Mononuclear cell (primary cell): Measurements from ENCODE around the gene BIK. TPM values are rescaled to one million over a fixed set of nuclear protein-coding genes. Genes with fewer than 3 reads are reported as not detected.

Source experiments
- H3K27me3 ChIP-seq: 2 replicates; pipeline ENCODE4 v1.6.0; 2011; ENCODE audit warnings: low read length, control low read depth; ENCODE audit not compliant: insufficient read depth
- H3K4me1 ChIP-seq: 2 replicates; pipeline ENCODE4 v1.5.1; 2011; ENCODE audit warnings: mild to moderate bottlenecking, low read length, control low read depth; ENCODE audit not compliant: insufficient read depth
- H3K4me3 ChIP-seq: 2 replicates; pipeline ENCODE4 v1.5.1; 2011; ENCODE audit warnings: mild to moderate bottlenecking, low read length, moderate library complexity
- H3K9me3 ChIP-seq: 2 replicates; pipeline ENCODE4 v1.5.1; 2011; ENCODE audit warnings: low read depth, mild to moderate bottlenecking, control low read depth, low read length
- total RNA-seq: library from RNA; depleted of rRNA; stranded (reverse); fragments of >200 nt; gene quantifications from one replicate; pipeline ENCODE4 v1.2.3, GENCODE V29; 2012

BIK gene
- total RNA-seq, 1 donor, result 2.1 TPM

DNA sequence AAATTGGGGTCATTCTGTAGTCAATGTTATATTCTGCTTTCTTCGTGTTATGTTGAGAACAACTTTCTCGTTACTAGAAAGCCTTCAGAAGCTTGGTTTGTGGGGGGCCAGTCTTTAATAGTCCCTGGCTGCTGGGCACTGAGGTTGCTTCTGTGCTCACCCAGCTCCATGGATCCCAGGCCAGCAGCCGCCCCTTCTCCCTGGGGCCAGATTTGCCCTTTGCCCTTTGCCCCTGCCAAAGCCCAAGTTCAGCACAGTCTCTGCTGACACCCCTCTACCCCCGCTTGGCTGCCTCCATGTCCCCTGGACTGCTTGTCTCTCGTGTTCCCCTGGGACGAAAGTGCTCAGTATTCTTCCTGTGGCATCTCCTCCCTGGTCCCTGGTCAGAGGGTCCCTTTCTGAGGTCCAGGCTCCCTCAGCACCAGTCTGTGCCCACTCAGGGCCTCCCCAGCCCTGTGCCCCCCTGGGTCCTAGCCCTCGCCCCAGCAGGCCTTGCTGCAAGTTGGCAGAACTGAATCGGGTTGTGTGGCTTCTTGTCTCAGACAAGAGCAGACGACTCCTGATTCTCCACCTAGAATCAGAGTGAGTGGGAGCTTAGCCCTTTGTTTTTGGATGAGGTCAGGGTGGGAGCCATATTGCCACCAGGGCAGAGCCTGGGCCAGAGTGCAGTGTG is 47.5 kb downstream of the BIK start:
- no peaks in the 10 kb centered on the region for H3K9me3 ChIP-seq
- no peak overlapping the region for H3K4me3 ChIP-seq
- H3K4me1 ChIP-seq, result peaks cover 66% of the 10 kb centered on the region
- no peaks in the 10 kb centered on the region for H3K27me3 ChIP-seq

DNA sequence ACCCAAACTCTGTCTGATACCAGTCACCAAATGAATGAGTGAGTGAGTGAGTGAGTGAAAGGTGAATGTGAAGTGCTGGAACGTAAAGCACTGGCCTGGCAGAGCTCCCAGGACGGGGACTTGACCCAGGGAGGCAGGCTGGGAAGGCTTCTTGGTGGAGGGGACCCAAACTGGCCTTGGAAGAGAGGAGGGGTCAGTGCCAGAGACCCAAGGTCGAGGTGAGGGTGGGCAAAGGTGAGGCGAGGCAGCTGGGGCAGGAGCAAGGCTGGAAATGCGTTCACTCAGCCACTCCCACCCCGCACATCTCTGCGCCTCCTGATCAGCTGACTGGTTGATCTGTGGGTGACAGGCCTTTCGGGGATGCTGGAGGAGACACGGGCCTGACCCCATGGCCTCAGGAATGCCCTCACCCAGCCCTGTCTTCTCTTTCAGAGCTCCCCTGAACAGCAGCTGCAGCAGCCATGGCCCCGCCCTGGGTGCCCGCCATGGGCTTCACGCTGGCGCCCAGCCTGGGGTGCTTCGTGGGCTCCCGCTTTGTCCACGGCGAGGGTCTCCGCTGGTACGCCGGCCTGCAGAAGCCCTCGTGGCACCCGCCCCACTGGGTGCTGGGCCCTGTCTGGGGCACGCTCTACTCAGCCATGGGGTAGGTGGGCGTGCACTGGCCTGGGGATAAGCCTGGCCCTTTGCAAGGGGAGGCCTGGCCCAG is 48.4 kb downstream of the BIK start:
- peaks cover 69% of the 10 kb centered on the region for H3K4me1 ChIP-seq
- no peaks in the 10 kb centered on the region for H3K27me3 ChIP-seq
- H3K9me3 ChIP-seq, result no peaks in the 10 kb centered on the region
- H3K4me3 ChIP-seq, result no peak overlapping the region

DNA sequence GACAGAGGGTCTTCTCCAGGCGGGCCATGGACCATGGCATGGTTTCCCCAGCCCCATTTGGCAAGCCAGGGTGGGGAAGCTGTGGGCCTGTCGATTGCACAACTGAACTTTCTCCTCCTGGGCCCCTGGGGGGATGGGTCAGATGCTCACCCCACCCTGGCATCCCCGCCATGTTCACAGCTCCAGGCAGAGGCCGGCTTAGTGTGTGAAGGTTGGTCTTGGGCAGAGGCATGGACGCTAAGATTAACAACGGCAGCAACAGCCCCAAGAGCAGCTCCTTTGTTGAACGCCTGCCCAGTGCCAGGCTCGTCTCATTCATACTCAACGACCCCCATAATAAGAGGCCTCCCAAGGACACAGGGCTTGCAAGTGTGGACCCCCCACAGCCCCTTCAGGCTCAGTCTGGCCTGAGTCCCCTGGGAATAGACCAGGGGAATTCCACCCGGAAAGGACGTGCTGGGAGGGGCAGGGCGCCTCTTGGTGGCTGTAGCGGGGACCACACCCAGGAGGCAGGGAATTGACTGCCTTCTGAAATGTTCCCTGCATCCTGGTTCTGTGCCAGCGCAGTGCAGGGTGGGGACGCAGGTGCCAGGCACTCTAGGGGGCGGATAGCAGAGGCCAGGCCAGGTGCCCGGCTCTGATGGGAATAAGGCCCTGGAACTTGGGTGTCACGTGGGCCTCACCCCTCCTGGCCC is 49.1 kb downstream of the BIK start:
- Histone ChIP-seq H3K4me3 (no peak overlapping the region), H3K4me1 (peaks cover 64% of the 10 kb centered on the region), H3K9me3 (no peaks in the 10 kb centered on the region), H3K27me3 (no peaks in the 10 kb centered on the region)

DNA sequence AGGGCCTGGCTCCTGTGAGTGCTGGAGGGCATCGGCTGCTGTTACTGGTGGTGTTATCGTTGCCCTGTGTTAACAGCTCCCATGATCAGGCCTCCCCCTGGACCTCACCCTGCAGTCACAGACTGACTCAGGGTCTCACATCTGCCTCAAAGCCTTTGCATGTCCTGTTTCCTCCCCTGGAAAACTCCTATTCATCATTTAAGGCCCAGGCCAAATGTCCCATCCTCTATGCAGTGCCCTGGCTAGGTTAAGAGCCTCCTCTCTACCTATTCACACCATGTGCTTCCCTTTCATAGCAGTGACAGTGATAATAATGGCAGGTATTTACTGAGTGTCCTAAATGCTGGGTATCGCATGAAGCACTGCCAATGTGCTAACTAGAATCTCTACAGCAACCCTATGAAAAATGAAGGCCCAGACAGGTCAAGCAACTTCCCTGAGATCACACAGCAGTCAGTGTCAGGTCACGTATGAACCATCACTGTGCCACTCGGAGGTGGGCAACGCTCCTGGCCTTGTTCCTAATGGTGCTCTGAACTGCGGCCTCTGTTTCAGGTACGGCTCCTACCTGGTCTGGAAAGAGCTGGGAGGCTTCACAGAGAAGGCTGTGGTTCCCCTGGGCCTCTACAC is 50.1 kb downstream of the BIK start:
- Histone ChIP-seq H3K9me3 (no peaks in the 10 kb centered on the region), H3K4me1 (peaks cover 54% of the 10 kb centered on the region), H3K27me3 (no peaks in the 10 kb centered on the region), H3K4me3 (no peak overlapping the region)

DNA sequence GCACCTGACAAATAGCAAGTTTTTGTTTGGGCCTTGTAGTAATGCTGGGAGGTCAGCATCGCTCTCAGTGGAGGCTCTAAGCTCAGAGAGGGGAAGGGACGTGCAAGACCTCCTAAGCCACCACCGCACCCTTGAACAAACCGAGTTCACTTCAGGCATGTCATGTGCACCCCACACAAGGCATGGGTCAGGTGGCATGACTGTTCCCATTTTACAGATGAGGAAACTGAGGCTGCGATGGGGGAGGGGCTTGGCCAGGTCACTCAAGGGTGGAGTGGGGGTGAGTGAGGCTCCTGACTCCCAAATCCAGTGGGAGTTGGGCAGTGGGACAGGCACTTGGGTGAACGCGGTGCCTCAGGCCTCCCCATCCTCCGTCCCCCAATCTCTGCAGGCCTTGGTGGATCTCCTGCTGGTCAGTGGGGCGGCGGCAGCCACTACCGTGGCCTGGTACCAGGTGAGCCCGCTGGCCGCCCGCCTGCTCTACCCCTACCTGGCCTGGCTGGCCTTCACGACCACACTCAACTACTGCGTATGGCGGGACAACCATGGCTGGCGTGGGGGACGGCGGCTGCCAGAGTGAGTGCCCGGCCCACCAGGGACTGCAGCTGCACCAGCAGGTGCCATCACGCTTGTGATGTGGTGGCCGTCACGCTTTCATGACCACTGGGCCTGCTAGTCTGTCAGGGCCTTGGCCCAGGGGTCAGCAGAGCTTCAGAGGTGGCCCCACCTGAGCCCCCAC is 52.0 kb downstream of the BIK start:
- Histone ChIP-seq H3K4me1 (peaks cover 37% of the 10 kb centered on the region), H3K9me3 (no peaks in the 10 kb centered on the region), H3K4me3 (no peak overlapping the region), H3K27me3 (no peaks in the 10 kb centered on the region)

DNA sequence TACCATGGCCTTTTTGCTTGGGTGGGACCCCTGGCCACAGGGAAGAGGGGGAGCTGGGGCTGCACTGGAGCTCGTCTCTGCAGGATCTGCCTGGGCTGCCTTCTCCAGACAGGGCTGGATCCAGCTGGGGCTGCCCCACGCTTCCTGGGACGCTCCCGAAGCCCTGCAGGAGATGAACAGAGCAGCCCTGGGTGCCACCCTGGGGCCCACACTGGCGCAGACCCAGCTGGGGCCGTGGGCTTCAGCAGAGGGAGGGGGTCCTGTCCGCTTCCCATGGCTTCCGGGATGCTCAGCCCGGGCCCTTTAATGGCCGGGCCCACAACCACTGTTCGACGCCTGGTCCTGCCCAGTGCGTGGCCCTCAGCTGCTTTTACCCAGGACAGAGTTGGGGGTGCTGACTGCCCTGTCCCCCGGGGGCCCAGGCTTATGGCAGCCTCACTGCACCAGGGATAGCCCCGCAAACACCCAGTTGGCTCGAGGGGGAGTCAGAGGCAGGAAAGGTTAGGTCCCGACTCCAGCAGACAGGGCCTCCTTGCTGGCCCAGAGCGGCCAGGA is 52.8 kb downstream of the BIK start:
- H3K4me3 ChIP-seq, result no peak overlapping the region
- no peaks in the 10 kb centered on the region for H3K27me3 ChIP-seq
- no peaks in the 10 kb centered on the region for H3K9me3 ChIP-seq
- peaks cover 30% of the 10 kb centered on the region for H3K4me1 ChIP-seq

DNA sequence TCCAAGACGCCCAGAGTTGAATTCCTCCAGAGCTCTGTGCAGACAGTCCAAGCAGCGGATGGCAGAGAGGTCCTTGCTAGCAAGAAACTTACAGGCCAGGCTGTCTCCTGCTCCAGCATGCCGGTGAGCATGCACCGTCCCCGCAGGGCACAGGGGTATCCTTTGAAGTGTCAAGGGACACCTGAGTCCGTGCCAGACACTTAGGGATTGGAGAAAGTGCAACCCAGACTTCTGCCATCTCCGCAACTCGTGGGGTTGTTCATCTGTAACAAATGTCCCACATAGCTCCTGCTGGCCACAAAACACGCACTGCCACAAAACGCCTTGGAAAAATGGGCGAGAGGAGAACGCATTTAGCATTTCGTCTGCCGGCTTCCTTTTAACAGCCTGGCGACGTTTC is 54.1 kb downstream of the BIK start:
- H3K27me3 ChIP-seq, result no peaks in the 10 kb centered on the region
- no peaks in the 10 kb centered on the region for H3K9me3 ChIP-seq
- H3K4me1 ChIP-seq, result peaks cover 16% of the 10 kb centered on the region
- H3K4me3 ChIP-seq, result no peak overlapping the region

DNA sequence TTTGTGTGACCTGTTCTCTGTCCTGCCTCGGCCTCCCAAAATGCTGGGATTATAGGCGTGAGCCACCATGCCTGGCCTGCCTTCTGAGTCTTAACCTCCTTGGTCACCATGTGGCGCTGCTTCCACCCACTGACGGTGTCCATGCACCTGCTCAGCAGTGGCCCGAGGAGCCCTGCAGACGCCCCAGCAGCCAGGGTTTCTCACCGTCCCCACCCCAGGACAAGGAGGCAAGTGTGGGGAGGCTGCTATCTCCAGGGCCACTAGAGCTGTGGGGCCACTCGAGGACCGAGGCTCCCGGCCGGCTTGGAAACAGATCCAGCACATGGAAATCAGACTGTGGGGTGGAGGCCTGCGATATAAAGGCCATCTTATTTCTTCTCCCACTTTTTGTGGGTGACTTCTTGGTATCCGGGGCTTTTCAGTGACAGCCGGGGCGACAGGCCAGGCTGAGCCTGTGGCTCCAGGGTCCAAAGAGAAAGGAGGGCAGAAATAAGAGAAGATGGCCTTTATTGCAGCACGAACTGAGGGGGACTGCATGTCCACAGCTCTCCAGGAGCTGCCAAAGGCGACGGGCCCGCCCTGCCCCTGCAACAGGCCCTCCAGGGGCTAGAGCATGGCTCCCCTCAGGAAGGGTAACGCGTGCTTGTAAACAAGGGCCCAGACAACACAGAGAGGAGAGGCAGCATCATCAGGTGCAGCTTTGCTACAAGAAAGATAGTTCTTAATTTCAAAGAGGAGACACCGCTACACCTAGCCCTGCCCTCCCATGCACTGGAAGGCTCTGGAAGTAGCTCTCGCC is 55.8 kb downstream of the BIK start:
- Histone ChIP-seq H3K4me3 (no peak overlapping the region), H3K9me3 (no peaks in the 10 kb centered on the region), H3K4me1 (peaks cover 16% of the 10 kb centered on the region), H3K27me3 (no peaks in the 10 kb centered on the region)

DNA sequence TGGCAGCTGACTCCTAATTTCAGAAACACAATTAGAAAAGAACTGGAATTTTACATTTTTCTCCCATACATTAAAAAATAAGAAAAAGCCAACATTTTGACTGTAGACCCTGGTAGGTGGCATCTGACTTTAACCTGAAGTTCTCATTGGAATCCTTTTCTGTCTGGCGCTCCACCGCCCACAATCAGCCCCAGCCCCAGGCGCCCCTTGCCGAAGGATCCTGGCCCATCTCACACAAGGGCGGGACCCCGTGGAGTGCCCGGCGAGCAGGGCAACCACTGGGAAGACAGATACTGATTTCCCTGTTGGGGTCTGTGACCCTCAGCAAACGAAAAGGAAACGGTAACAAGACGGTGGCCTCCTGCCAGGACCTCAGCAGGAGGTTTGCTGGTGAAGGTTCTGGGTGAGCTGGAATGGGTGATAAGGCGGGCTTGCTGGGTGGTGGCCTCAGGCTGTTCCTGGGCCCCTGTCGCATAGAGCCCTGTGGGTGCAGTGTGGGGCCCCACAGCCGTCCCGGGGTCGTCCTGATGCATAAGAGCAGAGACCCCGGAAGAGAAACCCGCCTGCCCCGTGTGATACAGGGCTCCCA is 56.5 kb downstream of the BIK start:
- Histone ChIP-seq H3K4me3 (no peak overlapping the region), H3K4me1 (peaks cover 16% of the 10 kb centered on the region), H3K9me3 (no peaks in the 10 kb centered on the region), H3K27me3 (no peaks in the 10 kb centered on the region)

DNA sequence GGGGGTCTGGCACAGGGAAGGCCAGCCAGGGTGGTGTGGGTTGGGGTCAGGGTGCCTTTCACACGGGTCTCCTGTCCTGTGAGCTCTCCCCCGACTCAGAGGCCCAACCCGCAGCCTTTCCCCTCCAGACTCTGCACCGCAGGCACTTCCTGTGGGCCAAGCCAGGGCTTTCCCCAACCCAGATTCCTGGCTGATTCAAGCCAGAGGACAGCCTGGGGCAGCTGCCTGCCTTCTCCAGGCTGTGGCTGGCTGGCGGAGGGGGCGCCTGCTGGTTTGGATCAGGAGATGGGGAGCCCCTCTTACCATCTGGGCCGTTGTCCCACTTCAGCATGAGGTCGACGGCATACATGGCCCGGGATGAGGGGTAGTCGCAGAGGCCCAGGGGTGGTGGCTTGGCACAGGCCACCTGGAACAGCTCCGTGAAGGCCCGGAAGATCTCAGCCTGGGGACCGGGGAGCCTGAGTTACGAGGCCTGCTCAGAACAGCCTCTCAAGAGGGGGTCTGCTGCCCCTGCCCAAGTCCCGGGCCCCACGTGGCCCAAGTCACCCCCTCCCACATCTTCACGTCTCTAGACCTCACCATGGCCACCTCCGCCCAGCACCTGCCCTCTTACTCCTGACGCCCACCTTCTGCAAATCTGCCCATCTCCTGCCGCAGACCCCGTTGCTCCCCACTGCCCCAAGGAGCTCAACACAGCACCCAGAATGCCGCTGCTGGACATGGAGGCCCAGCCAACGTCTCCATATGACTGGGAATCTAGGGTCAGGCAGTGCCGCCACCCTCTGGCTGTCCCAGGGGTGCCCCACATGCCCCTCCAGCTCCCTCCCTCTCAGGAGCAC is 58.1 kb downstream of the BIK start:
- Histone ChIP-seq H3K27me3 (no peaks in the 10 kb centered on the region), H3K4me3 (no peak overlapping the region), H3K4me1 (peaks cover 5% of the 10 kb centered on the region), H3K9me3 (no peaks in the 10 kb centered on the region)

DNA sequence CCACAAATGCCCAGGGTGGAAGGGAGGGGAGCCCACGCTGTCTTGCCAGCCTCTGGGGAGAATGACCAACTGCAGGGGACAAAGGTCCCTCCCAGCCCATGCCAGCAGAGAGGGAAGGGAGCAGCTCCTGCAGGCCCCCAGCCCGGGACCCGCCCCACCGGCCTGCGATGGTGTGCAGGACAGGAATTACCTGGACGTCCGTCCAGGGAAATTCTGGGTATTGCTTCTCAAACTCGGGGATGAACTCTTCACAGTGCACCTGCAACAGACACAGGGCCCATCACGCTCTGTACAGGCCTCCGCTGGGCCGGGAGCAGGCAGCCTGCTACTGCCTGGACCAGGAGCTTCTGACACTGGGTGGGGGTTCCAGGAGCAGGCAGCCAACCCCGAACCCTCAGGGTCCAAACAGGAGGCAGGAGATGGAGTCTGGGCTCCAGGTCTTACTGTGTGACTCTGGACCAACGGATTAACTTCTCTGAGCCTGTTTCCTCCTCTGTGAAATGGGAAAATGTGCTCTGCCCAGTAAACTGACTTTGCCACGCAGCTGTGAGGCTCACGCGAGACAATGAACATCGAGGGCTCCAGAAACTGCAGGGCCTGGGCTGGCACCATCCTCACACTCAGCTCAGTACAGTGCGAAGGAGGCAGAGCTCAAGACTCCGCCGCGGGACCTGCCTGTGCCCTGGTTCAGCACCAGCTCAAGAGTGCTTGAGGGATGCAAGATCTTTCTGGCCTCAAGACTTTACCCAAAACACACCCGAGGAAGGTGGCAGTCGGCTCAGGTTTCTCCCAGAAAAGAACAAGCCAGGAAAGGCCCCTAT is 59.0 kb downstream of the BIK start:
- no peaks in the 10 kb centered on the region for H3K4me1 ChIP-seq
- H3K27me3 ChIP-seq, result no peaks in the 10 kb centered on the region
- H3K9me3 ChIP-seq, result no peaks in the 10 kb centered on the region
- no peak overlapping the region for H3K4me3 ChIP-seq

DNA sequence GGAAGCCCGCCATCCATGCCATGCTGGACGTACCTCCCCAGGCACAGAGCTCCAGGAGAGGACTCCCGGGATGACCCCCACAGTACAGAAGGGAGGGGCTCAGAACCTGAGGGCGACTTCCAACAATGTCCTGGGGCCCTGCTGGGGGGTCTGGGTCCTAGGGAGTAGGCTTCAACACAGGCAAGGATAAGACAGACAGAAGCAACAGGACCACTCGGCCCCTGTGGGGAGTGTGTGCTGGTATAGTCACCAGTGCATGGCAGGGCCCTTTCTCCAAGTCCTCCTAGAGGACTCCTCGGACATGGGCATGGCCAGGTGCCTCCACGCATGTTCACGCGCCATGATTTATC is 59.6 kb downstream of the BIK start:
- H3K4me1 ChIP-seq, result no peaks in the 10 kb centered on the region
- no peaks in the 10 kb centered on the region for H3K27me3 ChIP-seq
- H3K4me3 ChIP-seq, result no peak overlapping the region
- H3K9me3 ChIP-seq, result no peaks in the 10 kb centered on the region
